OCI-M1 (cell line): ENCODE data around the gene TMEM158.

Source experiments
- DNase-seq: peaks from one replicate; lab custom pipeline; 2025; lab: John Stamatoyannopoulos, UW

The TMEM158 gene

GRCh38 chr3:45232521-45232920, 6.4 kb upstream of the TMEM158 start:
- DNase-seq = no peak

GRCh38 chr3:45227946-45228345, 1.9 kb upstream of the TMEM158 start:
- no peak for DNase-seq

GRCh38 chr3:45227071-45227820, 1.2 kb upstream of the TMEM158 start:
- peak; percentile 38 for DNase-seq

- DNase-seq = peak; percentile 3
These were observed 452 bp downstream of the TMEM158 start for GRCh38 chr3:45225465-45226205.

- peak; percentile 81 for DNase-seq
These were observed 1.1 kb downstream of the TMEM158 start for GRCh38 chr3:45224824-45225464.

GRCh38 chr3:45223889-45224727, 2.0 kb downstream of the TMEM158 start:
- DNase-seq = no peak

- no peak for DNase-seq
These were observed 6.4 kb downstream of the TMEM158 start for GRCh38 chr3:45219694-45220093.

GRCh38 chr3:45218578-45219390, 7.3 kb downstream of the TMEM158 start:
- DNase-seq = peak; percentile 16

- DNase-seq = no peak
These were observed 10.0 kb downstream of the TMEM158 start for GRCh38 chr3:45216021-45216609.

- DNase-seq = no peak
These were observed 10.6 kb downstream of the TMEM158 start for GRCh38 chr3:45215466-45215865.

GRCh38 chr3:45214061-45214680, 11.9 kb downstream of the TMEM158 start:
- no peak for DNase-seq

- no peak for DNase-seq
These were observed 14.0 kb downstream of the TMEM158 start for GRCh38 chr3:45212095-45212468.

GRCh38 chr3:45211466-45212094, 14.5 kb downstream of the TMEM158 start:
- DNase-seq = no peak

- DNase-seq = peak; percentile 82
These were observed 15.6 kb downstream of the TMEM158 start for GRCh38 chr3:45210308-45211041.

GRCh38 chr3:45209526-45209925, 16.6 kb downstream of the TMEM158 start:
- no peak for DNase-seq

GRCh38 chr3:45208586-45208985, 17.5 kb downstream of the TMEM158 start:
- no peak for DNase-seq

GRCh38 chr3:45207446-45207845, 18.6 kb downstream of the TMEM158 start:
- DNase-seq = no peak

- DNase-seq = no peak
These were observed 21.0 kb downstream of the TMEM158 start for GRCh38 chr3:45205126-45205525.

GRCh38 chr3:45204136-45204535, 22.0 kb downstream of the TMEM158 start:
- no peak for DNase-seq
